ENCODE data around the gene ETV3.

Gene ETV3

DNA sequence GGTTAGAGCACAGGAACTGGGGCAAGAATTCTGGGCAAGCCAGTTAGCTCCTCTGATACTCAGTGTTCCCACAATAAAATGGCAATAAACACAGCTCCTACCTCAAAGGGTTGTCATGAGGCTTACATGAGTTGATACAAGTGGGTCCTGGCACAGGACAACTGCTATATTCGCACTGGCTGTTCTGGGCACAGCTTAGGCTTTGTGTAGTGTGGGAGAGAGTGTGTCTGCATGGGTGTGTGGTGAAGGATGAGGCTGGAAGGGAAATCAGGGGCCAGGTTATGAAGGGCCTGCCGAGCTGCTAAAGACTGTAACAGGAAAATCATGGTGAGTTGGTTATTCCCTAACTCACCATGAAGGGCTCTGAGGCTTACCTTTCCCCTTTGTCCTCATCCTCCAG is 18.7 kb downstream of the ETV3 start:
- no peak overlapping the region for H3K4me3 ChIP-seq (ENCODE audit: low read depth, low read length)
- TF ChIP-seq CTCF (IDR thresholded peaks at IDR 0.05; ENCODE audit: insufficient read depth, low read depth, low read length, missing control alignments) = no peak
- DNase-seq (ENCODE audit: low read depth) = no peak

GRCh38 chr1:157119008-157119407 is 19.2 kb downstream of the ETV3 start:
- TF ChIP-seq CTCF (IDR thresholded peaks at IDR 0.05; ENCODE audit: insufficient read depth, low read depth, low read length, missing control alignments) = no peak
- no peak for DNase-seq (ENCODE audit: low read depth)
- no peak overlapping the region for H3K4me3 ChIP-seq (ENCODE audit: low read depth, low read length)

GRCh38 chr1:157117527-157118057 is 20.6 kb downstream of the ETV3 start:
- H3K4me3 ChIP-seq (ENCODE audit: low read depth, low read length) = no peak overlapping the region
- peak; percentile 15 for DNase-seq (ENCODE audit: low read depth)
- TF ChIP-seq CTCF (IDR thresholded peaks at IDR 0.05; ENCODE audit: insufficient read depth, low read depth, low read length, missing control alignments) = no peak

DNA sequence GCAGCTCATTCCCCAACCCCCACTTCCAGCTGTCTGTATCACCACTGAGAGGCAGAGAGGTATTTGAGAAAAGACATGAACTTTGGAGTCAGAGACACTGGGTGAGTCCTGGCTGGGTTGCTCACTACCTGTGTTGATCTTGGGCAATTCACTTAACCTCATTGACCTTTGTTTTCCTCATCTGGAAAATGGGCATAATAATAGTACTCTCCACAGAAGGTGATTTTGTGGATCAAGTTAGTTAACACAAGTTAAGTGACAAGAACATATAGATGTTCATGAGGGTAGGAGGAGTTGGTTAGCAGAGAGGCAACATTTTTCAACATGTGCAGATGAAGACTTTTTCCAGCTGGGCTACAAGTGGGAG is 21.5 kb downstream of the ETV3 start:
- H3K4me3 ChIP-seq (ENCODE audit: low read depth, low read length) = no peak overlapping the region
- no peak for DNase-seq (ENCODE audit: low read depth)
- no peak for TF ChIP-seq CTCF (IDR thresholded peaks at IDR 0.05; ENCODE audit: insufficient read depth, low read depth, low read length, missing control alignments)

- no peak for TF ChIP-seq CTCF (IDR thresholded peaks at IDR 0.05; ENCODE audit: insufficient read depth, low read depth, low read length, missing control alignments)
- H3K4me3 ChIP-seq (ENCODE audit: low read depth, low read length) = no peak overlapping the region
- no peak for DNase-seq (ENCODE audit: low read depth)
Measured at GRCh38 chr1:157115851-157116736, 22.1 kb downstream of the ETV3 start.

DNA sequence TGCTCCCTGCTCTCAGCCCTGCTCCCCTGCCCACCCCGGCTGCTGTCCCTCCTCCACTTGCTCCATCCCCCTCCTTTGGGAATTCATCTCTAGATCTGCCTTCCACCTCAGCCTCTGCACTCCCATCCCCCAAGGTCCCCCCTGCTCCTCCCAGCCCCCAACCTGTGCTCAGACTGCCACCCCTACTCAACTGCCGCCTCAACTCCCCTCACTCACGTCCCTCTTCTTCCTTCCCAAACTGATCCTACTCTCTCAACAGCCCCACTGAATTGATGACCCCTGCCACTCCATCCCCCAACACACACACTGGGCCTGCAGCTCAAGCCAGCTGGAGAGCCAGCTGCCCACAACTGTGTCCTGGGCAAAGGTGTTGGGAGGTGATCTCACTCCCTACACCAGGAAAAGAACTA is 22.8 kb downstream of the ETV3 start:
- no peak for DNase-seq (ENCODE audit: low read depth)
- H3K4me3 ChIP-seq (ENCODE audit: low read depth, low read length) = no peak overlapping the region
- no peak for TF ChIP-seq CTCF (IDR thresholded peaks at IDR 0.05; ENCODE audit: insufficient read depth, low read depth, low read length, missing control alignments)

Measured in GM12865 (cell line).